SH-SY5Y (cell line): ENCODE results near the gene PDZRN3.

Experiments used
- GATA2 ChIP-seq: IDR thresholded peaks from 2 replicates; pipeline ENCODE4 v1.6.1; 2011; ENCODE audit warnings: mild to moderate bottlenecking, low read depth, low read length
- GATA3 ChIP-seq: IDR thresholded peaks from 2 replicates; pipeline ENCODE4 v1.6.1; 2011; ENCODE audit warnings: low read depth, mild to moderate bottlenecking, low read length, moderate library complexity

- TF ChIP-seq GATA2 (no peak), GATA3 (no peak)
Observed at GRCh38 chr3:73473898-73474416, 150.8 kb downstream of the PDZRN3 start.
